Neural crest cell (in vitro differentiated cells): ENCODE data around the gene PYGL. TPM values are rescaled to one million over a fixed set of nuclear protein-coding genes. Genes with fewer than 3 reads are reported as not detected.
A peak's percentile ranks its signal among the peaks of the same experiment; 100 is the strongest.

Experiments used
- DNase-seq: peaks from one replicate; pipeline ENCODE4 v3.0.0; 2021; ENCODE audit warnings: low read depth, mixed read lengths, low spot score
- H3K27ac Mint-ChIP-seq: one replicate; pipeline ENCODE4 v1.8.0; 2021; ENCODE audit warnings: mild to moderate bottlenecking, mixed read lengths; ENCODE audit not compliant: unreplicated experiment
- H3K27me3 Mint-ChIP-seq: 2 replicates; pipeline ENCODE4 v1.8.0; 2021; ENCODE audit warnings: low read depth, mild to moderate bottlenecking, mixed read lengths
- H3K36me3 Mint-ChIP-seq: 2 replicates; pipeline ENCODE4 v1.8.0; 2021; ENCODE audit warnings: low read depth, mild to moderate bottlenecking, mixed read lengths
- H3K4me1 Mint-ChIP-seq: 2 replicates; pipeline ENCODE4 v1.8.0; 2021; ENCODE audit warnings: mixed read lengths
- H3K4me3 Mint-ChIP-seq: one replicate; pipeline ENCODE4 v1.8.0; 2021; ENCODE audit warnings: mild to moderate bottlenecking, mixed read lengths
- H3K9me3 Mint-ChIP-seq: 2 replicates; pipeline ENCODE4 v1.8.0; 2021; ENCODE audit warnings: mixed read lengths
- CTCF ChIP-seq: fragments of 200-600 bp; sonication (generic); conservative IDR thresholded peaks from 2 replicates; pipeline ENCODE4 v1.5.0; 2021; ENCODE audit warnings: antibody characterized with exemption, mild to moderate bottlenecking
- long read RNA-seq: library from polyadenylated mRNA; unstranded; transcript quantifications from one replicate; pipeline ENCODE4 v2.0.0, GENCODE V29; 2020
- total RNA-seq: library from RNA; stranded (reverse); gene quantifications from 2 replicates; pipeline ENCODE4 v1.2.1, GENCODE V29; 2021

PYGL gene
- 45.2 and 45.3 TPM in 2 replicates for total RNA-seq
- long read RNA-seq, transcript PYGL-206 (19 exons, 2,696 nt): minor isoform, 5 of 168 reads
- long read RNA-seq, transcript PYGL-201 (20 exons, 3,048 nt): major isoform, 115 of 168 reads
- long read RNA-seq, transcript PYGL-203 (5 exons, 1,459 nt): minor isoform, 5 of 168 reads
- long read RNA-seq, partial matches to known transcripts: 22 of 168 reads
- long read RNA-seq, other reads (novel, unspliced or antisense): 21 of 168 reads

- peak within 1 kb of the TSS; percentile 84 for H3K27ac Mint-ChIP-seq
- peak; percentile 4 for TF ChIP-seq CTCF
Observed at GRCh38 chr14:50943943-50944646, at the start of gene PYGL. PYGL (minus strand) TSS chr14:50944483; CDS start chr14:50944403, 80 bp downstream.

GRCh38 chr14:50985859-50986331, 41.6 kb upstream of the PYGL start:
- TF ChIP-seq CTCF: no peak
- no peaks in the 10 kb centered on the region for H3K27me3 Mint-ChIP-seq
- H3K9me3 Mint-ChIP-seq: peaks cover 2% of the 10 kb centered on the region
- no peak for DNase-seq
- peak overlapping the region; percentile 52 for H3K4me3 Mint-ChIP-seq
- peaks cover 4% of the 10 kb centered on the region for H3K36me3 Mint-ChIP-seq
- H3K27ac Mint-ChIP-seq: peak overlapping the region; percentile 82
- H3K4me1 Mint-ChIP-seq: peaks cover 30% of the 10 kb centered on the region

More at GRCh38 chr14:50943943-50944646, at the start of gene PYGL:
- Mint-ChIP-seq H3K4me3 (peak within 1 kb of the TSS; percentile 95), H3K9me3 (no peaks in the 10 kb centered on the region), H3K36me3 (peaks cover 2% of the 10 kb centered on the region), H3K4me1 (peaks cover 33% of the 10 kb centered on the region), H3K27me3 (peaks cover 9% of the 10 kb centered on the region)
- DNase-seq: peak; percentile 67

GRCh38 chr14:50985124-50985858, 41.0 kb upstream of the PYGL start:
- peaks cover 4% of the 10 kb centered on the region for H3K36me3 Mint-ChIP-seq
- peaks cover 2% of the 10 kb centered on the region for H3K9me3 Mint-ChIP-seq
- peaks cover 35% of the 10 kb centered on the region for H3K4me1 Mint-ChIP-seq
- TF ChIP-seq CTCF: no peak
- peak overlapping the region; percentile 52 for H3K4me3 Mint-ChIP-seq
- peak overlapping the region; percentile 82 for H3K27ac Mint-ChIP-seq
- no peaks in the 10 kb centered on the region for H3K27me3 Mint-ChIP-seq
- no peak for DNase-seq

GRCh38 chr14:50984036-50984710, 39.9 kb upstream of the PYGL start:
- Mint-ChIP-seq H3K4me1 (peaks cover 35% of the 10 kb centered on the region), H3K27ac (no peak overlapping the region)

More at GRCh38 chr14:50984036-50984710, 39.9 kb upstream of the PYGL start:
- no peak for TF ChIP-seq CTCF
- H3K27me3 Mint-ChIP-seq: no peaks in the 10 kb centered on the region
- H3K4me3 Mint-ChIP-seq: no peak overlapping the region
- DNase-seq: no peak
- H3K36me3 Mint-ChIP-seq: peaks cover 4% of the 10 kb centered on the region
- peaks cover 2% of the 10 kb centered on the region for H3K9me3 Mint-ChIP-seq
